ENCODE measurements around the gene ADAP1. TPM values are rescaled to one million over a fixed set of nuclear protein-coding genes. Genes with fewer than 3 reads are reported as not detected.

Gene ADAP1
- total RNA-seq, 2 experiments from 2014 or later: 2.4 to 7.0 TPM

- Histone ChIP-seq H3K4me2 (ENCODE audit: low read length) (peak within 1 kb of the TSS; percentile 98), H3K9me2 (ENCODE audit: insufficient read depth, low read length) (no peaks in the 10 kb centered on the region), H3K27ac (ENCODE audit: low read depth, low read length, poor library complexity, severe bottlenecking) (peak within 1 kb of the TSS; percentile 77), H2AFZ (ENCODE audit: low read length) (peak within 1 kb of the TSS; percentile 42; the same call in 1 of the 2 replicates), H3K4me3 (ENCODE audit: low read depth, low read length, poor library complexity, severe bottlenecking) (peak within 1 kb of the TSS; percentile 92), H3K36me3 (ENCODE audit: insufficient read depth, low read length) (peaks cover 54% of the 10 kb centered on the region), H3K9me3 (ENCODE audit: low read length) (no peaks in the 10 kb centered on the region), H3K79me2 (ENCODE audit: insufficient read depth, low read depth, low read length) (peaks cover 45% of the 10 kb centered on the region), H3K4me1 (ENCODE audit: insufficient read depth, low read length, poor library complexity, severe bottlenecking) (peaks cover 38% of the 10 kb centered on the region), H4K20me1 (ENCODE audit: insufficient read depth, low read length) (peaks cover 13% of the 10 kb centered on the region)
- peak; percentile 99 for DNase-seq (ENCODE audit: low spot score)
- BruUV-seq (replicated peaks): no TSS peak
- TF ChIP-seq CTCF (conservative IDR thresholded peaks at IDR 0.05; ENCODE audit: low read length) (peak; percentile 47), EZH2phosphoT487 (IDR thresholded peaks at IDR 0.05; ENCODE audit: borderline replicate concordance, low read depth, low read length) (no peak)
- POLR2A ChIA-PET: interaction anchor here (0.5 kb wide), 1 partner anchor 275 kb away, joined by 3 read pairs; no protein-coding TSS in a partner anchor
- intact Hi-C loops (cut with micrococcal nuclease; ENCODE audit: unreplicated experiment): loop anchor here (1.0 kb wide), 3 partner anchors 25 to 149 kb away; partner anchors contain the start of gene PRKAR1B
- CTCF ChIA-PET (ENCODE audit: unreplicated experiment): no interaction called here
Measured at GRCh38 chr7:876077-876971, 78.2 kb downstream of the ADAP1 start, which contains the start of gene GET4. Gene GET4 (plus strand): TSS chr7:876554. CDS start chr7:876646, 92 bp downstream.

GRCh38 chr7:875476-876076 lies 78.9 kb downstream of the ADAP1 start:
- DNase-seq (ENCODE audit: low spot score): no peak
- Histone ChIP-seq H3K4me2 (ENCODE audit: low read length) (peak overlapping the region; percentile 61), H3K9me3 (ENCODE audit: low read length) (no peaks in the 10 kb centered on the region), H3K4me1 (ENCODE audit: insufficient read depth, low read length, poor library complexity, severe bottlenecking) (peaks cover 38% of the 10 kb centered on the region), H3K27ac (ENCODE audit: low read depth, low read length, poor library complexity, severe bottlenecking) (peak overlapping the region; percentile 77), H3K79me2 (ENCODE audit: insufficient read depth, low read depth, low read length) (peaks cover 38% of the 10 kb centered on the region), H3K36me3 (ENCODE audit: insufficient read depth, low read length) (peaks cover 54% of the 10 kb centered on the region), H4K20me1 (ENCODE audit: insufficient read depth, low read length) (peaks cover 13% of the 10 kb centered on the region), H3K4me3 (ENCODE audit: low read depth, low read length, poor library complexity, severe bottlenecking) (peak overlapping the region; percentile 50), H3K9me2 (ENCODE audit: insufficient read depth, low read length) (no peaks in the 10 kb centered on the region), H2AFZ (ENCODE audit: low read length) (peak overlapping the region; percentile 42; the same call in 1 of the 2 replicates)
- TSS peak; percentile 92 for BruUV-seq (replicated peaks)
- intact Hi-C loops (cut with micrococcal nuclease; ENCODE audit: unreplicated experiment): loop anchor here (1.0 kb wide), 3 partner anchors 26 to 148 kb away; partner anchors contain the start of gene PRKAR1B
- TF ChIP-seq CTCF (conservative IDR thresholded peaks at IDR 0.05; ENCODE audit: low read length): no peak
- no peak for TF ChIP-seq EZH2phosphoT487 (IDR thresholded peaks at IDR 0.05; ENCODE audit: borderline replicate concordance, low read depth, low read length)
- ChIA-PET POLR2A (no interaction called here), CTCF (ENCODE audit: unreplicated experiment) (no interaction called here)

Data from OCI-LY7 (cell line).